ENCODE data around the gene KCTD17.

DNA sequence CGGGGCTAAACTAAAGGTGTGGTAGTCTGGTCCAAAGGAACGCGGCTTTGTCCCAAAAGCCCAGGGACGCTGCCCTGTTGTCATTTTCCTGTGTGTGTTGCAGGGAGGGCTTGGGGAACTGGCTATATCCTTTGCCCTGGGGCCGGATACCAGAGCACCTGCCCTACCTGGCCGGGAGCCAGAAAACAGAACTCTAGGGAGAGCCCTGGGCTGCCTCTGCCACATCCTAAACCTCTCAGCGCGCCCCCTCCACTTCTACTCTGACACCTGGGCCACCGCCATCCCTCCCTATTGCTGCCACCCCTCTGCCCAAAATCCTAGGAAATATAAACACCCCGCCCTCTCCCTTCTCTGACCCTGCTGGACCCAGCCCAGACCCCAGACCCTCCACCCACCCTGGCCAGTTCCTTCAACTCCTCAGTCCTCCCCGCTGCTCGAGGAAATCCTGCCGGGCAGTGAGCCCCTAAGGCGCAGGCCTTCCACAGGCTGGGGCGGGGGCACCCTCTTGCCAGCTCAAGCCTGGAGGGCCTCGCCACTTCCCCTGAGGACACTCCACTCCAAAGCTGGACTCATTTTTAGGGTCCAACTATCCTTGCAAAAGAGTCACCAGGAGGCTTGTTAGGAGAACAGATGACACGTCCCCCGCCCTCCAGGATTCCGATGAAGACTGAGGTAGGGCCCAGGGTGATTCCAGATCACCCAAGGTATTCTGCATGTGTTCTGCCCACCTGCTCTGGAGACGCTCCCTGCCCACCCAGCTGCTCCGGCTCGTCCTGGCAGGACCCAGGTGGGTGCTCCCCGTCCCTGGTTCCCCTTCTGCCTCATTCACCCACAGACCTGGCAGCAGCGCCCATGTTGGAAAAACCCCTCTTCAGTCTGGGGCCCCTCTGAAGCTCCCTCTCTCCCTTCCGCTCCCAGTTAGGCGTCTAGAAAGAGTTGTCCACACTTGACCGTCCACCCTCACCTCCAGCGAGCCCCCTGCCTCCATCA lies 12.2 kb downstream of the KCTD17 start:
- TF ChIP-seq, protein P1, sequence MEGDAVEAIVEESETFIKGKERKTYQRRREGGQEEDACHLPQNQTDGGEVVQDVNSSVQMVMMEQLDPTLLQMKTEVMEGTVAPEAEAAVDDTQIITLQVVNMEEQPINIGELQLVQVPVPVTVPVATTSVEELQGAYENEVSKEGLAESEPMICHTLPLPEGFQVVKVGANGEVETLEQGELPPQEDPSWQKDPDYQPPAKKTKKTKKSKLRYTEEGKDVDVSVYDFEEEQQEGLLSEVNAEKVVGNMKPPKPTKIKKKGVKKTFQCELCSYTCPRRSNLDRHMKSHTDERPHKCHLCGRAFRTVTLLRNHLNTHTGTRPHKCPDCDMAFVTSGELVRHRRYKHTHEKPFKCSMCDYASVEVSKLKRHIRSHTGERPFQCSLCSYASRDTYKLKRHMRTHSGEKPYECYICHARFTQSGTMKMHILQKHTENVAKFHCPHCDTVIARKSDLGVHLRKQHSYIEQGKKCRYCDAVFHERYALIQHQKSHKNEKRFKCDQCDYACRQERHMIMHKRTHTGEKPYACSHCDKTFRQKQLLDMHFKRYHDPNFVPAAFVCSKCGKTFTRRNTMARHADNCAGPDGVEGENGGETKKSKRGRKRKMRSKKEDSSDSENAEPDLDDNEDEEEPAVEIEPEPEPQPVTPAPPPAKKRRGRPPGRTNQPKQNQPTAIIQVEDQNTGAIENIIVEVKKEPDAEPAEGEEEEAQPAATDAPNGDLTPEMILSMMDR (conservative IDR thresholded peaks at IDR 0.05): no peak
- no peak for TF ChIP-seq EZH2 (IDR thresholded peaks at IDR 0.05; ENCODE audit: low read depth)

Data from PC-9 (cell line).